GM23338 (cell line): ENCODE results near the gene KLK4. TPM values are rescaled to one million over a fixed set of nuclear protein-coding genes. Genes with fewer than 3 reads are reported as not detected.
"Not testable (repeated sequence)": the region's sequence is repeated elsewhere in the genome, so short reads cannot be mapped to it uniquely, and the experiment has no call there.

Experiments used
- ATAC-seq: fragments of 200-7000 bp; cut with Tn5 transposase; 3 replicates; pipeline ENCODE4 v1.9.1; 2020
- DNase-seq: peaks from one replicate; pipeline ENCODE4 v3.0.0-alpha.2; 2015; ENCODE audit warnings: low spot score
- H2AFZ ChIP-seq: fragments of 200-600 bp; sonication (generic); 2 replicates; pipeline ENCODE4 v1.8.0; 2016; ENCODE audit warnings: antibody characterized with exemption, mild to moderate bottlenecking, moderate library complexity
- H3F3A ChIP-seq: fragments of 200-600 bp; sonication (generic); replicated peaks from 2 replicates; pipeline ENCODE4 v1.8.0; 2017; ENCODE audit warnings: antibody characterized with exemption, mixed run types, low read depth
- H3K27ac ChIP-seq: fragments of 200-600 bp; sonication (generic); 2 replicates; pipeline ENCODE4 v1.6.1; 2016; ENCODE audit warnings: low read depth
- H3K27me3 ChIP-seq: fragments of 200-600 bp; sonication (generic); 2 replicates; pipeline ENCODE4 v1.8.0; 2016; ENCODE audit warnings: mild to moderate bottlenecking, mixed run types, moderate library complexity; ENCODE audit not compliant: insufficient read depth
- H3K36me3 ChIP-seq: fragments of 200-600 bp; sonication (generic); 2 replicates; pipeline ENCODE4 v1.8.0; 2016; ENCODE audit warnings: mild to moderate bottlenecking; ENCODE audit not compliant: insufficient read depth
- H3K4me1 ChIP-seq: fragments of 200-600 bp; sonication (generic); 2 replicates; pipeline ENCODE4 v1.8.0; 2016; ENCODE audit warnings: mild to moderate bottlenecking, moderate library complexity; ENCODE audit not compliant: insufficient read depth
- H3K4me2 ChIP-seq: fragments of 200-600 bp; sonication (generic); 2 replicates; pipeline ENCODE4 v1.7.1; 2017; ENCODE audit warnings: mixed run types
- H3K4me3 ChIP-seq: fragments of 200-600 bp; sonication (generic); 2 replicates; pipeline ENCODE4 v1.6.1; 2016; ENCODE audit warnings: mixed run types
- H3K79me2 ChIP-seq: fragments of 200-600 bp; sonication (generic); replicated peaks from 2 replicates; pipeline ENCODE4 v1.8.0; 2017; ENCODE audit warnings: mild to moderate bottlenecking; ENCODE audit not compliant: insufficient read depth
- H3K9me2 ChIP-seq: fragments of 200-600 bp; sonication (generic); 2 replicates; pipeline ENCODE4 v1.8.0; 2017; ENCODE audit not compliant: insufficient read depth
- H4K20me1 ChIP-seq: fragments of 200-600 bp; sonication (generic); replicated peaks from 2 replicates; pipeline ENCODE4 v1.8.0; 2017; ENCODE audit warnings: mild to moderate bottlenecking; ENCODE audit not compliant: insufficient read depth
- H3K27ac Mint-ChIP-seq: 2 replicates; pipeline ENCODE4 v1.8.0; 2020; ENCODE audit warnings: inconsistent platforms, mild to moderate bottlenecking, moderate library complexity, mixed read lengths
- H3K27me3 Mint-ChIP-seq: 3 replicates; pipeline ENCODE4 v1.8.0; 2022; ENCODE audit warnings: low read depth, mild to moderate bottlenecking, moderate library complexity, mixed read lengths, inconsistent platforms; ENCODE audit not compliant: insufficient read depth, poor library complexity
- H3K36me3 Mint-ChIP-seq: 3 replicates; pipeline ENCODE4 v1.8.0; 2021; ENCODE audit warnings: low read depth, mild to moderate bottlenecking, inconsistent platforms, moderate library complexity, mixed read lengths
- H3K4me1 Mint-ChIP-seq: 3 replicates; pipeline ENCODE4 v1.8.0; 2020; ENCODE audit warnings: mild to moderate bottlenecking, inconsistent platforms, mixed read lengths
- H3K4me3 Mint-ChIP-seq: 3 replicates; pipeline ENCODE4 v1.8.0; 2021; ENCODE audit warnings: moderate library complexity, mild to moderate bottlenecking, inconsistent platforms, mixed read lengths
- H3K9me3 Mint-ChIP-seq: 3 replicates; pipeline ENCODE4 v1.8.0; 2020; ENCODE audit warnings: moderate library complexity, mild to moderate bottlenecking, inconsistent platforms, mixed read lengths
- CREB1 ChIP-seq: fragments of 250-450 bp; sonication (Bioruptor Pico); IDR thresholded peaks from 2 replicates; pipeline ENCODE4 v1.5.0; 2020; ENCODE audit warnings: low read depth, mild to moderate bottlenecking, moderate library complexity
- NANOG ChIP-seq: IDR thresholded peaks from 2 replicates; pipeline ENCODE4 v1.6.1; 2016; ENCODE audit warnings: antibody characterized with exemption, borderline replicate concordance
- POLR2AphosphoS5 ChIP-seq: IDR thresholded peaks from 2 replicates; pipeline ENCODE4 v1.6.1; 2016; ENCODE audit warnings: antibody characterized with exemption, low read depth
- polyA plus RNA-seq: library from polyadenylated mRNA; unstranded; fragments of >200 nt; fragmentation: Nextera tagmentation; extraction: Ambion mirVana; gene quantifications from 2 replicates; pipeline ENCODE4 v1.2.1, GENCODE V29; 2016
- total RNA-seq: library from RNA; depleted of rRNA; stranded (reverse); fragments of >200 nt; shearing (Covaris generic); gene quantifications from 2 replicates; pipeline ENCODE4 v1.2.3, GENCODE V29; 2014
- TF ChIP-seq, protein P1 (sequence below): fragments of 250-450 bp; sonication (Bioruptor Pico); IDR thresholded peaks from 2 replicates; pipeline ENCODE4 v1.5.0; 2020; ENCODE audit warnings: mild to moderate bottlenecking, moderate library complexity
- TF ChIP-seq, protein P2 (sequence below): IDR thresholded peaks from 2 replicates; pipeline ENCODE4 v1.6.1; 2016; ENCODE audit warnings: antibody characterized with exemption

KLK4 gene
- total and polyA plus RNA-seq, 2 experiments from 2014 or later = 0.76 to 1.8 TPM

DNA sequence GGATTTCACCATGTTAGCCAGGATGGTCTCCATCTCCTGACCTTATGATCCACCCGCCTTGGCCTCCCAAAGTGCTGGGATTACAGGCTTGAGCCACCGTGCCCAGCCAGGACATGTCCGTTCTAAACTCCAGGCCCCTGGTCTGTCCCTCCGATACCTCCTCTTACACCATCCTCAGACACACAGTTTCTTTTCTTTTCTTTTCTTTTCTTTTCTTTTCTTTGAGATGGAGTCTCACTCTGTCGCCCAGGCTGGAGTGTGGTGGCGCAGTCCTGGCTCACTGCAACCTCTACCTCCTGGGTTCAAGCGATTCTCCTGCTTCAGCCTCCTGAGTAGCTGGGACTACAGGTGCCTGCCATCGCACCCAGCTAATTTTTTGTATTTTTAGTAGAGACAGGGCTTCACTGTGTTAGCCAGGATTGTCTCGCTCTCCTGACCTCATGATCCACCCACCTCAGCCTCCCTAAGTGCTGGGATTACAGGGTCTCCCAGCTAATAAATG is 15.1 kb downstream of the KLK4 start:
- ATAC-seq, H3K27me3 Mint-ChIP-seq: not testable (repeated sequence)

DNA sequence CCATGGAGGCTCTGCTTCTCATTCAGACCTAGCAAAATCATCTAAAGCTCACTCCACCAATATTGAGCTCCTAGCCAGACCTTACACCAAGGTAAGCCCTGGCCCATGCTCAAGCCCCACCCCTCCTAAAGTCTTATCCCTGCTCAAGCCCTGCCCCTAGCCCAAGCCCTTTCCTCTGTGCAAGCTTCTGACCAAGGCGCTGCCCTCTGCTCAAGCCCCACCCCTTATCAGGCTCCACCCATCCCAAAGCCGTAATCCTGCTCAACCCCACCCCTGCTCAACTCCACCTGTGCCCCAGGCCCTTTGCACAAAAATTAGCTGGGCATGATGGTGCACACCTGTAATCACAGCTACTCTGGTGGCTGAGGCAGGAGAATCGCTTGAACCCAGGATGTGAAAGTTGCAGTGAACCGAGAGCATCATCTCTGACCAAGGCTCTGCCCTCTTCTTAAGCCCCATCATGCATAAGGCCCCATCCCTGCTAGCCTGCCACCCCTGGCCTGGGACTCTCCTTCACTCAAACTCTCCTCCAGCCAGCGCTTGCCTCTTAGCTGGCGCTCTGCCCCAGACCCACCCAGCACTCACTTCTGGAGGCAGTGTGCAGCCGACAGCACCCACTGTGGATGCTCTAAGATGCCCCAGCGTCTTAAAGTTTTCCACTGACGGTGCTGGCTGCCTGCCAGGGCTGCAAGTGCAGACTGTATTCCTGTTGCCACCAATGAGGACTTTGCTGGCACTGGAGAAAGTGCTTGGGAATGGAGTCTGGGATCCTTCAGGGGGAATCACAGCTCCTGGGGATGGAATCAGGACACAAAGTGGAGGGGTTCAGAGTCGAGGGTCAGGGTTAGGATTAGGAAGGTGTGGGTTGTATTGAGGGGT is 16.5 kb downstream of the KLK4 start:
- TF ChIP-seq POLR2AphosphoS5 (no peak), NANOG (no peak), CREB1 (CRISPR knock-in tag) (no peak)
- TF ChIP-seq, protein P1, sequence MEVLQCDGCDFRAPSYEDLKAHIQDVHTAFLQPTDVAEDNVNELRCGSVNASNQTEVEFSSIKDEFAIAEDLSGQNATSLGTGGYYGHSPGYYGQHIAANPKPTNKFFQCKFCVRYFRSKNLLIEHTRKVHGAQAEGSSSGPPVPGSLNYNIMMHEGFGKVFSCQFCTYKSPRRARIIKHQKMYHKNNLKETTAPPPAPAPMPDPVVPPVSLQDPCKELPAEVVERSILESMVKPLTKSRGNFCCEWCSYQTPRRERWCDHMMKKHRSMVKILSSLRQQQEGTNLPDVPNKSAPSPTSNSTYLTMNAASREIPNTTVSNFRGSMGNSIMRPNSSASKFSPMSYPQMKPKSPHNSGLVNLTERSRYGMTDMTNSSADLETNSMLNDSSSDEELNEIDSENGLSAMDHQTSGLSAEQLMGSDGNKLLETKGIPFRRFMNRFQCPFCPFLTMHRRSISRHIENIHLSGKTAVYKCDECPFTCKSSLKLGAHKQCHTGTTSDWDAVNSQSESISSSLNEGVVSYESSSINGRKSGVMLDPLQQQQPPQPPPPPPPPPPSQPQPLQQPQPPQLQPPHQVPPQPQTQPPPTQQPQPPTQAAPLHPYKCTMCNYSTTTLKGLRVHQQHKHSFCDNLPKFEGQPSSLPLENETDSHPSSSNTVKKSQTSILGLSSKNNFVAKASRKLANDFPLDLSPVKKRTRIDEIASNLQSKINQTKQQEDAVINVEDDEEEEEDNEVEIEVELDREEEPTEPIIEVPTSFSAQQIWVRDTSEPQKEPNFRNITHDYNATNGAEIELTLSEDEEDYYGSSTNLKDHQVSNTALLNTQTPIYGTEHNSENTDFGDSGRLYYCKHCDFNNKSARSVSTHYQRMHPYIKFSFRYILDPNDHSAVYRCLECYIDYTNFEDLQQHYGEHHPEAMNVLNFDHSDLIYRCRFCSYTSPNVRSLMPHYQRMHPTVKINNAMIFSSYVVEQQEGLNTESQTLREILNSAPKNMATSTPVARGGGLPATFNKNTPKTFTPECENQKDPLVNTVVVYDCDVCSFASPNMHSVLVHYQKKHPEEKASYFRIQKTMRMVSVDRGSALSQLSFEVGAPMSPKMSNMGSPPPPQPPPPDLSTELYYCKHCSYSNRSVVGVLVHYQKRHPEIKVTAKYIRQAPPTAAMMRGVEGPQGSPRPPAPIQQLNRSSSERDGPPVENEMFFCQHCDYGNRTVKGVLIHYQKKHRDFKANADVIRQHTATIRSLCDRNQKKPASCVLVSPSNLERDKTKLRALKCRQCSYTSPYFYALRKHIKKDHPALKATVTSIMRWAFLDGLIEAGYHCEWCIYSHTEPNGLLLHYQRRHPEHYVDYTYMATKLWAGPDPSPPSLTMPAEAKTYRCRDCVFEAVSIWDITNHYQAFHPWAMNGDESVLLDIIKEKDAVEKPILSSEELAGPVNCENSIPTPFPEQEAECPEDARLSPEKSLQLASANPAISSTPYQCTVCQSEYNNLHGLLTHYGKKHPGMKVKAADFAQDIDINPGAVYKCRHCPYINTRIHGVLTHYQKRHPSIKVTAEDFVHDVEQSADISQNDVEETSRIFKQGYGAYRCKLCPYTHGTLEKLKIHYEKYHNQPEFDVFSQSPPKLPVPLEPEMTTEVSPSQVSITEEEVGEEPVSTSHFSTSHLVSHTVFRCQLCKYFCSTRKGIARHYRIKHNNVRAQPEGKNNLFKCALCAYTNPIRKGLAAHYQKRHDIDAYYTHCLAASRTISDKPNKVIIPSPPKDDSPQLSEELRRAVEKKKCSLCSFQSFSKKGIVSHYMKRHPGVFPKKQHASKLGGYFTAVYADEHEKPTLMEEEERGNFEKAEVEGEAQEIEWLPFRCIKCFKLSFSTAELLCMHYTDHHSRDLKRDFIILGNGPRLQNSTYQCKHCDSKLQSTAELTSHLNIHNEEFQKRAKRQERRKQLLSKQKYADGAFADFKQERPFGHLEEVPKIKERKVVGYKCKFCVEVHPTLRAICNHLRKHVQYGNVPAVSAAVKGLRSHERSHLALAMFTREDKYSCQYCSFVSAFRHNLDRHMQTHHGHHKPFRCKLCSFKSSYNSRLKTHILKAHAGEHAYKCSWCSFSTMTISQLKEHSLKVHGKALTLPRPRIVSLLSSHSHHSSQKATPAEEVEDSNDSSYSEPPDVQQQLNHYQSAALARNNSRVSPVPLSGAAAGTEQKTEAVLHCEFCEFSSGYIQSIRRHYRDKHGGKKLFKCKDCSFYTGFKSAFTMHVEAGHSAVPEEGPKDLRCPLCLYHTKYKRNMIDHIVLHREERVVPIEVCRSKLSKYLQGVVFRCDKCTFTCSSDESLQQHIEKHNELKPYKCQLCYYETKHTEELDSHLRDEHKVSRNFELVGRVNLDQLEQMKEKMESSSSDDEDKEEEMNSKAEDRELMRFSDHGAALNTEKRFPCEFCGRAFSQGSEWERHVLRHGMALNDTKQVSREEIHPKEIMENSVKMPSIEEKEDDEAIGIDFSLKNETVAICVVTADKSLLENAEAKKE = no peak
- TF ChIP-seq, protein P2, sequence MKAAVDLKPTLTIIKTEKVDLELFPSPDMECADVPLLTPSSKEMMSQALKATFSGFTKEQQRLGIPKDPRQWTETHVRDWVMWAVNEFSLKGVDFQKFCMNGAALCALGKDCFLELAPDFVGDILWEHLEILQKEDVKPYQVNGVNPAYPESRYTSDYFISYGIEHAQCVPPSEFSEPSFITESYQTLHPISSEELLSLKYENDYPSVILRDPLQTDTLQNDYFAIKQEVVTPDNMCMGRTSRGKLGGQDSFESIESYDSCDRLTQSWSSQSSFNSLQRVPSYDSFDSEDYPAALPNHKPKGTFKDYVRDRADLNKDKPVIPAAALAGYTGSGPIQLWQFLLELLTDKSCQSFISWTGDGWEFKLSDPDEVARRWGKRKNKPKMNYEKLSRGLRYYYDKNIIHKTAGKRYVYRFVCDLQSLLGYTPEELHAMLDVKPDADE = no peak
- Mint-ChIP-seq H3K4me1 (no peaks in the 10 kb centered on the region), H3K4me3 (no peak overlapping the region), H3K9me3 (peaks cover 97% of the 10 kb centered on the region), H3K36me3 (peaks cover 29% of the 10 kb centered on the region), H3K27ac (no peak overlapping the region), H3K27me3 (peaks cover 5% of the 10 kb centered on the region)
- DNase-seq (no peak), ATAC-seq (no peak)
- H3K4me2 ChIP-seq = no peak overlapping the region
- H4K20me1 ChIP-seq = no peaks in the 10 kb centered on the region
- H3K36me3 ChIP-seq = no peaks in the 10 kb centered on the region
- H3F3A ChIP-seq = no peaks in the 10 kb centered on the region
- no peaks in the 10 kb centered on the region for H3K79me2 ChIP-seq
- no peak overlapping the region for H2AFZ ChIP-seq
- no peaks in the 10 kb centered on the region for H3K27me3 ChIP-seq
- H3K4me3 ChIP-seq = no peak overlapping the region
- H3K4me1 ChIP-seq = no peaks in the 10 kb centered on the region
- no peak overlapping the region for H3K27ac ChIP-seq
- H3K9me2 ChIP-seq = no peaks in the 10 kb centered on the region

More for the DNA sequence above, 15.1 kb downstream of the KLK4 start:
- H3K4me3 ChIP-seq, H3K4me3 Mint-ChIP-seq, H3K27ac ChIP-seq, H3K79me2 ChIP-seq, DNase-seq, H3F3A ChIP-seq, H3K9me2 ChIP-seq, H3K27me3 ChIP-seq, H2AFZ ChIP-seq, H3K4me1 Mint-ChIP-seq, H3K4me1 ChIP-seq, H3K27ac Mint-ChIP-seq, H3K36me3 ChIP-seq, H4K20me1 ChIP-seq, H3K4me2 ChIP-seq: not testable (repeated sequence)
- Mint-ChIP-seq H3K36me3 (peaks cover 26% of the 10 kb centered on the region), H3K9me3 (peaks cover 87% of the 10 kb centered on the region)
